HepG2 (cell line): ENCODE results near the gene SCAPER. TPM values are rescaled to one million over a fixed set of nuclear protein-coding genes. Genes with fewer than 3 reads are reported as not detected.

Source experiments
- ATAC-seq: fragments of 200-7000 bp; cut with Tn5 transposase; 3 replicates; pipeline ENCODE4 v1.9.1; 2020; ENCODE audit warnings: mild to moderate bottlenecking, moderate library complexity
- BruUV-seq: library from RNA; stranded (reverse); fragments of 400-500 nt; replicated peaks from 2 replicates; lab custom pipeline; 2021; lab: Mats Ljungman, UMichigan
- CTCF ChIA-PET: fragments of 300-600 bp; formaldehyde crosslinking; extraction: SDS; loops from one replicate; lab custom pipeline; 2021; ENCODE audit warnings: low total read pairs, inconsistent platforms, low intra/inter-chr PET ratio; lab: Yijun Ruan, JAX
- POLR2A ChIA-PET: fragments of 350-600 bp; sonication (Branson Sonifier 250); formaldehyde crosslinking; loops from one replicate; lab custom pipeline; 2020; ENCODE audit warnings: antibody characterized with exemption, inconsistent platforms; lab: Yijun Ruan, JAX
- DNase-seq: peaks from one replicate; pipeline ENCODE4 v3.0.0-alpha.2; 2015; ENCODE audit warnings: low spot score
- FAIRE-seq: peaks from 3 replicates; lab custom pipeline; 2011; peaks lifted over from hg19 to GRCh38; lab: Jason Lieb, UNC
- H2AFZ ChIP-seq: one replicate; pipeline ENCODE4 v1.6.1; 2011; ENCODE audit warnings: low read length, inconsistent platforms
- H3K27ac ChIP-seq: fragments of 300-600 bp; 3 replicates; pipeline ENCODE4 v1.8.0; 2011; ENCODE audit warnings: mixed run types, mild to moderate bottlenecking, mixed read lengths, low read length, inconsistent platforms; ENCODE audit not compliant: insufficient read depth; ENCODE audit errors: extremely low read length
- H3K27me3 ChIP-seq, 2 experiments: fragments of 200-600 bp in 1 of 2; 2 replicates in 1 of 2; 3 replicates in 1 of 2; pipeline versions ENCODE4 v1.6.0 to v1.8.0; 2011; ENCODE audit warnings: low read length in 2 of 2, mild to moderate bottlenecking in 2 of 2, moderate library complexity in 2 of 2, inconsistent platforms in 1 of 2; ENCODE audit not compliant: insufficient read depth in 2 of 2, control insufficient read depth in 1 of 2
- H3K36me3 ChIP-seq, 2 experiments: fragments of 200-600 bp in 1 of 2; replicated peaks in 1 of 2; 2 replicates in 1 of 2; 3 replicates in 1 of 2; pipeline versions ENCODE4 v1.5.1 to v1.8.0; 2011; ENCODE audit warnings: low read length in 2 of 2, inconsistent platforms in 1 of 2; ENCODE audit not compliant: insufficient read depth in 2 of 2, control insufficient read depth in 1 of 2
- H3K4me1 ChIP-seq: 2 replicates; pipeline ENCODE4 v1.5.1; 2012; ENCODE audit warnings: low read length, inconsistent platforms; ENCODE audit not compliant: insufficient read depth
- H3K4me2 ChIP-seq: 2 replicates; pipeline ENCODE4 v1.6.0; 2011; ENCODE audit warnings: low read depth, low read length, inconsistent platforms
- H3K4me3 ChIP-seq, 3 experiments: fragments of 200-600 bp in 1 of 3; sonication (generic), shearing (Covaris generic) in 1 of 3; replicated peaks in 1 of 3; 2 replicates each; pipeline ENCODE4 v1.5.1; 2011 to 2016; ENCODE audit warnings: low read length in 3 of 3, inconsistent platforms in 2 of 3, low read depth in 2 of 3, mild to moderate bottlenecking in 2 of 3, control low read depth in 1 of 3, mixed read lengths in 1 of 3; ENCODE audit not compliant: insufficient read depth in 1 of 3
- H3K79me2 ChIP-seq: one replicate; pipeline ENCODE4 v1.6.1; 2011; ENCODE audit warnings: low read length, inconsistent platforms; ENCODE audit not compliant: insufficient read depth
- H3K9ac ChIP-seq: 2 replicates; pipeline ENCODE4 v1.6.0; 2011; ENCODE audit warnings: mild to moderate bottlenecking, low read depth, low read length, inconsistent platforms; ENCODE audit not compliant: insufficient read depth
- H3K9me3 ChIP-seq: 2 replicates; pipeline ENCODE4 v1.5.1; 2012; ENCODE audit warnings: mild to moderate bottlenecking, low read length
- H4K20me1 ChIP-seq: 2 replicates; pipeline ENCODE4 v1.6.0; 2011; ENCODE audit warnings: inconsistent platforms, mild to moderate bottlenecking, low read length, moderate library complexity; ENCODE audit not compliant: insufficient read depth
- EEA1 ChIP-seq: sonication (generic); formaldehyde crosslinking; IDR thresholded peaks from 2 replicates; pipeline ENCODE4 v1.5.1; 2020; ENCODE audit warnings: mild to moderate bottlenecking, missing genetic modification reagents, borderline replicate concordance
- ERF ChIP-seq: IDR thresholded peaks from 2 replicates; pipeline ENCODE4 v1.6.1; 2018; ENCODE audit warnings: missing biosample characterization, missing genetic modification reagents
- FOXA3 ChIP-seq: IDR thresholded peaks from 2 replicates; pipeline ENCODE4 v1.6.1; 2016; ENCODE audit warnings: missing genetic modification reagents, missing compliant biosample characterization
- KDM4B ChIP-seq: sonication (generic); formaldehyde crosslinking; IDR thresholded peaks from 2 replicates; pipeline ENCODE4 v1.4.0; 2020; ENCODE audit warnings: missing genetic modification reagents
- KDM6A ChIP-seq: IDR thresholded peaks from 2 replicates; pipeline ENCODE4 v1.6.1; 2016; ENCODE audit warnings: low read depth
- MTF1 ChIP-seq: sonication (generic); formaldehyde crosslinking; IDR thresholded peaks from 2 replicates; pipeline ENCODE4 v1.5.0; 2020; ENCODE audit warnings: missing genetic modification reagents
- NFIC ChIP-seq: IDR thresholded peaks from 2 replicates; pipeline ENCODE4 v1.6.1; 2012; ENCODE audit warnings: mild to moderate bottlenecking, low read length, inconsistent platforms
- NR2F1 ChIP-seq, 2 experiments: fragments of 450-650 bp in 1 of 2; formaldehyde crosslinking in 1 of 2; IDR thresholded peaks; 2 replicates each; pipeline versions ENCODE4 v1.5.0 to v1.6.1; 2016 to 2020; ENCODE audit warnings: mild to moderate bottlenecking in 1 of 2, missing compliant biosample characterization in 1 of 2, missing genetic modification reagents in 1 of 2, moderate library complexity in 1 of 2
- RNF2 ChIP-seq: fragments of 450-650 bp; conservative IDR thresholded peaks from 2 replicates; pipeline ENCODE4 v1.6.1; 2016; ENCODE audit warnings: low read depth
- SNAI1 ChIP-seq: sonication (generic); formaldehyde crosslinking; IDR thresholded peaks from 2 replicates; pipeline ENCODE4 v1.5.0; 2020; ENCODE audit warnings: mild to moderate bottlenecking, missing genetic modification reagents, borderline replicate concordance
- TOE1 ChIP-seq: sonication (generic); formaldehyde crosslinking; IDR thresholded peaks from 2 replicates; pipeline ENCODE4 v1.4.0; 2020; ENCODE audit warnings: mild to moderate bottlenecking, missing genetic modification reagents
- ZBTB49 ChIP-seq: sonication (generic); formaldehyde crosslinking; IDR thresholded peaks from 2 replicates; pipeline ENCODE4 v1.4.0; 2020; ENCODE audit warnings: missing genetic modification reagents, borderline replicate concordance
- ZNF260 ChIP-seq: sonication (generic); formaldehyde crosslinking; IDR thresholded peaks from 2 replicates; pipeline ENCODE4 v1.4.0; 2020; ENCODE audit warnings: missing genetic modification reagents, low read depth, mild to moderate bottlenecking, borderline replicate concordance
- ZNF563 ChIP-seq: sonication (generic); formaldehyde crosslinking; IDR thresholded peaks from 2 replicates; pipeline ENCODE4 v1.8.0; 2022; ENCODE audit warnings: mild to moderate bottlenecking, moderate library complexity, missing genetic modification reagents
- ZNF605 ChIP-seq: sonication (generic); formaldehyde crosslinking; IDR thresholded peaks from 2 replicates; pipeline ENCODE4 v1.8.0; 2022; ENCODE audit warnings: mild to moderate bottlenecking, missing genetic modification reagents
- ZNF619 ChIP-seq: sonication (generic); formaldehyde crosslinking; IDR thresholded peaks from 2 replicates; pipeline ENCODE4 v1.4.0; 2020; ENCODE audit warnings: mild to moderate bottlenecking, missing genetic modification reagents
- ZNF704 ChIP-seq: sonication (generic); formaldehyde crosslinking; IDR thresholded peaks from 2 replicates; pipeline ENCODE4 v1.8.1; 2023; ENCODE audit warnings: mild to moderate bottlenecking, inconsistent platforms, moderate library complexity, missing genetic modification reagents, borderline replicate concordance
- WGBS: methylation state at CpG from one replicate; pipeline ENCODE4 v1.1.6; 2017; ENCODE audit warnings: low lambda C conversion rate; 5-methylcytosine and 5-hydroxymethylcytosine counted together
- in situ Hi-C: cut with HindIII; loops from 2 replicates; pipeline ENCODE4 v1.10.0; 2017; ENCODE audit warnings: low pct_unique_long_range_greater_than_20kb; ENCODE audit not compliant: extremely low pct_ligation_motif_present
- intact Hi-C: fragments of 100-400 bp; cut with micrococcal nuclease; formaldehyde crosslinking; loops from one replicate; pipeline ENCODE4 v1.10.0; 2022; ENCODE audit not compliant: unreplicated experiment
- polyA plus RNA-seq, 8 experiments: library from polyadenylated mRNA; depleted of rRNA in 3 of 8; stranded (reverse) in 7 of 8; unstranded in 1 of 8; fragments of >200 nt; fragmentation: Illumina TruSeq in 4 of 8; extraction: Trizol in 4 of 8; gene quantifications; 2 replicates each; pipeline versions ENCODE4 v1.2.1 to v1.2.3, GENCODE V29; 2011 to 2016; ENCODE audit warnings: low read depth in 4 of 8, missing spikeins in 1 of 8, mixed read lengths in 1 of 8; ENCODE audit not compliant: insufficient read depth in 1 of 8
- total RNA-seq, 5 experiments: library from RNA; depleted of rRNA; stranded (reverse); fragments of >200 nt; fragmentation: Illumina TruSeq; extraction: Trizol; gene quantifications; 2 replicates each; pipeline ENCODE4 v1.2.3, GENCODE V29; 2016; ENCODE audit warnings: low read depth in 1 of 5

Gene SCAPER
- total and polyA plus RNA-seq, 2 of the 13 experiments (the other 11 are each of a cell fraction or from before 2014, with no cell fraction given) = 4.3 to 10.5 TPM

- no peak for TF ChIP-seq KDM6A (CRISPR knock-in tag)
- TF ChIP-seq ERF = no peak
- no peak for TF ChIP-seq FOXA3 (CRISPR knock-in tag)
- no peak for TF ChIP-seq TOE1 (CRISPR knock-in tag)
- TF ChIP-seq, all 625 proteins: peak for 0
These were observed 67.7 kb downstream of the SCAPER start (continued) for GRCh38 chr15:76837474-76837873.

GRCh38 chr15:76829939-76830338 lies 75.2 kb downstream of the SCAPER start:
- in situ Hi-C loops = no loop called here
- no peaks in the 10 kb centered on the region for H4K20me1 ChIP-seq
- no peak overlapping the region for H3K4me3 ChIP-seq
- H3K79me2 ChIP-seq = no peaks in the 10 kb centered on the region
- ChIA-PET POLR2A (no interaction called here), CTCF (no interaction called here)
- intact Hi-C loops = no loop called here
- H3K9ac ChIP-seq = no peak overlapping the region
- ATAC-seq (no peak), DNase-seq (no peak), FAIRE-seq (no peak)
- H3K9me3 ChIP-seq = no peaks in the 10 kb centered on the region
- BruUV-seq = no TSS peak
- no peak overlapping the region for H3K27ac ChIP-seq
- WGBS = 94% methylated on average over 4 of the region's 4 CpGs
- no peaks in the 10 kb centered on the region for H3K27me3 ChIP-seq
- no peak overlapping the region for H3K4me2 ChIP-seq
- no peaks in the 10 kb centered on the region for H3K4me1 ChIP-seq
- H3K36me3 ChIP-seq = peaks cover 0 to 2% of the 10 kb centered on the region in 2 experiments; a peak in 1 of 5 replicates
- H2AFZ ChIP-seq = no peak overlapping the region
- no peak for TF ChIP-seq ZNF605 (CRISPR knock-in tag)
- TF ChIP-seq ZNF619 (CRISPR knock-in tag) = no peak
- no peak for TF ChIP-seq MTF1 (CRISPR knock-in tag)
- no peak for TF ChIP-seq KDM4B (CRISPR knock-in tag)
- TF ChIP-seq NFIC = no peak
- TF ChIP-seq SNAI1 = no peak
- TF ChIP-seq, all 625 proteins: peak for 0

GRCh38 chr15:76823890-76824289 lies 81.2 kb downstream of the SCAPER start:
- Histone ChIP-seq H3K27ac (no peak overlapping the region), H3K4me1 (no peaks in the 10 kb centered on the region), H3K36me3 (no peaks in the 10 kb centered on the region), H3K9ac (no peak overlapping the region), H3K4me3 (no peak overlapping the region), H3K4me2 (no peak overlapping the region), H3K27me3 (no peaks in the 10 kb centered on the region), H3K9me3 (no peaks in the 10 kb centered on the region), H3K79me2 (no peaks in the 10 kb centered on the region), H4K20me1 (no peaks in the 10 kb centered on the region), H2AFZ (no peak overlapping the region)
- CTCF ChIA-PET = no interaction called here
- FAIRE-seq (no peak), ATAC-seq (no peak), DNase-seq (no peak)
- no TSS peak for BruUV-seq
- intact Hi-C loops = no loop called here
- POLR2A ChIA-PET = no interaction called here
- WGBS = 97% methylated on average over 4 of the region's 4 CpGs
- in situ Hi-C loops = no loop called here
- TF ChIP-seq EEA1 (CRISPR knock-in tag) = no peak
- no peak for TF ChIP-seq ZBTB49 (CRISPR knock-in tag)
- TF ChIP-seq NR2F1 (CRISPR knock-in tag; IDR thresholded peaks at IDR 0.05) = no peak
- TF ChIP-seq RNF2 = no peak
- no peak for TF ChIP-seq ZNF260 (CRISPR knock-in tag)
- TF ChIP-seq ZNF704 (CRISPR knock-in tag) = no peak
- TF ChIP-seq ZNF563 (CRISPR knock-in tag) = no peak
